Suprapubic skin (tissue), 4 donors: Measurements from ENCODE around the gene CAPZA1.

Experiments used
- POLR2A ChIP-seq, 2 donors: fragments of 450-650 bp; IDR thresholded peaks; one replicate each; pipeline ENCODE4 v1.6.1; 2017; ENCODE audit warnings: antibody characterized with exemption in 2 of 2, mild to moderate bottlenecking in 2 of 2, moderate library complexity in 2 of 2
- POLR2AphosphoS5 ChIP-seq, 3 donors: sonication (generic); formaldehyde crosslinking; IDR thresholded peaks; one replicate each; pipeline ENCODE4 v1.6.1; 2017; ENCODE audit warnings: antibody characterized with exemption in 3 of 3
- TF ChIP-seq, protein P1 (sequence below), 2 donors: fragments of 200-600 bp in 1 of 2; fragments of 450-650 bp in 1 of 2; sonication (generic) in 1 of 2; IDR thresholded peaks; one replicate each; pipeline ENCODE4 v1.5.1; 2016 to 2019; ENCODE audit warnings: antibody characterized with exemption in 2 of 2, mild to moderate bottlenecking in 1 of 2, moderate library complexity in 1 of 2

DNA sequence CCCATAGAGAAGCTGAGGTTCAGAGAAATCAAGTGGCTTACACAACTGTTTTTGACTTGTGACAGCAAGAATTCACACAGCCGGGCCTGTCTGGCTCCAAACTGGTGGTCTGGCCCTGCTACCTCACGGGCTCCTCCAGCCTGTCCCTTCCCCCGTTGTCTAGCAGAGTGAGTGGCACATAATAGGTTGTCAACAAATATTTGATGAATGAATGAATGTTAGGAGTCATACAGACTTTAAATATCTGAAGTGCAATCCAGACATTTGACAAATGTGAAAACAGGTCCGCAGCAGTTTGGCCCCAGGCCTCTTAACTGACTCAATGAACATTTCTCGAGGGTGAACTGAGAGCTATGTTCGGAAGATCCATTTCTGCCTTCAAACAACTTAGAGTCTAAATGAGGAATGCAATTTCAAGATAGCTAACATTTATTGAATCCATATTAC is 88.4 kb downstream of the CAPZA1 start:
- TF ChIP-seq, protein P1, sequence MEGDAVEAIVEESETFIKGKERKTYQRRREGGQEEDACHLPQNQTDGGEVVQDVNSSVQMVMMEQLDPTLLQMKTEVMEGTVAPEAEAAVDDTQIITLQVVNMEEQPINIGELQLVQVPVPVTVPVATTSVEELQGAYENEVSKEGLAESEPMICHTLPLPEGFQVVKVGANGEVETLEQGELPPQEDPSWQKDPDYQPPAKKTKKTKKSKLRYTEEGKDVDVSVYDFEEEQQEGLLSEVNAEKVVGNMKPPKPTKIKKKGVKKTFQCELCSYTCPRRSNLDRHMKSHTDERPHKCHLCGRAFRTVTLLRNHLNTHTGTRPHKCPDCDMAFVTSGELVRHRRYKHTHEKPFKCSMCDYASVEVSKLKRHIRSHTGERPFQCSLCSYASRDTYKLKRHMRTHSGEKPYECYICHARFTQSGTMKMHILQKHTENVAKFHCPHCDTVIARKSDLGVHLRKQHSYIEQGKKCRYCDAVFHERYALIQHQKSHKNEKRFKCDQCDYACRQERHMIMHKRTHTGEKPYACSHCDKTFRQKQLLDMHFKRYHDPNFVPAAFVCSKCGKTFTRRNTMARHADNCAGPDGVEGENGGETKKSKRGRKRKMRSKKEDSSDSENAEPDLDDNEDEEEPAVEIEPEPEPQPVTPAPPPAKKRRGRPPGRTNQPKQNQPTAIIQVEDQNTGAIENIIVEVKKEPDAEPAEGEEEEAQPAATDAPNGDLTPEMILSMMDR (IDR thresholded peaks at IDR 0.05): no peak
- TF ChIP-seq POLR2A (IDR thresholded peaks at IDR 0.05) (no peak), POLR2AphosphoS5 (IDR thresholded peaks at IDR 0.05) (no peak)
